Neural cell (in vitro differentiated cells): ENCODE results near the gene ISYNA1. TPM values are rescaled to one million over a fixed set of nuclear protein-coding genes. Genes with fewer than 3 reads are reported as not detected.

Source experiments
- H2AFZ ChIP-seq: fragments of 200-600, 300-800 bp; sonication (generic), shearing (Covaris generic); 2 replicates; pipeline ENCODE4 v1.6.0; 2014; ENCODE audit warnings: low read depth, mild to moderate bottlenecking, antibody characterized with exemption, low read length, moderate library complexity
- H3F3A ChIP-seq: fragments of 200-600 bp; shearing (Covaris generic); 2 replicates; pipeline ENCODE4 v1.6.1; 2016; ENCODE audit warnings: mild to moderate bottlenecking, moderate library complexity, mixed read lengths, antibody characterized with exemption, low read length; ENCODE audit not compliant: insufficient read depth, poor library complexity, severe bottlenecking
- H3K27ac ChIP-seq: fragments of 200-600, 300-800 bp; sonication (generic), shearing (Covaris generic); 2 replicates; pipeline ENCODE4 v1.5.1; 2014; ENCODE audit warnings: mild to moderate bottlenecking, low read length, moderate library complexity
- H3K27me3 ChIP-seq: fragments of 300-800, 200-600 bp; sonication (generic), shearing (Covaris generic); 2 replicates; pipeline ENCODE4 v1.6.0; 2014; ENCODE audit warnings: mild to moderate bottlenecking, low read depth, low read length, moderate library complexity; ENCODE audit not compliant: insufficient read depth
- H3K36me3 ChIP-seq: fragments of 300-800, 200-600 bp; sonication (generic), shearing (Covaris generic); 2 replicates; pipeline ENCODE4 v1.5.1; 2014; ENCODE audit warnings: mild to moderate bottlenecking, antibody characterized with exemption, low read length, moderate library complexity; ENCODE audit not compliant: insufficient read depth
- H3K4me2 ChIP-seq: fragments of 300-800, 200-600 bp; sonication (generic), shearing (Covaris generic); 2 replicates; pipeline ENCODE4 v1.6.0; 2014; ENCODE audit warnings: mild to moderate bottlenecking, low read length
- H3K4me3 ChIP-seq: fragments of 300-800, 200-600 bp; sonication (generic), shearing (Covaris generic); 2 replicates; pipeline ENCODE4 v1.5.1; 2014; ENCODE audit warnings: mild to moderate bottlenecking, low read length, moderate library complexity
- H3K79me2 ChIP-seq: fragments of 200-600 bp; shearing (Covaris generic); replicated peaks from 2 replicates; pipeline ENCODE4 v1.6.0; 2014; ENCODE audit warnings: mild to moderate bottlenecking, low read length, moderate library complexity; ENCODE audit not compliant: insufficient read depth
- H3K9ac ChIP-seq: fragments of 300-800, 200-600 bp; sonication (generic), shearing (Covaris generic); 2 replicates; pipeline ENCODE4 v1.6.1; 2016; ENCODE audit warnings: mild to moderate bottlenecking, low read length, mixed read lengths
- H3K9me2 ChIP-seq: fragments of 200-600 bp; shearing (Covaris generic); 2 replicates; pipeline ENCODE4 v1.6.1; 2016; ENCODE audit warnings: mild to moderate bottlenecking, low read length, mixed read lengths; ENCODE audit not compliant: insufficient read depth
- H3K9me3 ChIP-seq: fragments of 200-600, 300-800 bp; sonication (generic), shearing (Covaris generic); 2 replicates; pipeline ENCODE4 v1.6.1; 2016; ENCODE audit warnings: mild to moderate bottlenecking, mixed run types, low read length, moderate library complexity, mixed read lengths
- H4K20me1 ChIP-seq: fragments of 200-600 bp; shearing (Covaris generic); 2 replicates; pipeline ENCODE4 v1.6.1; 2016; ENCODE audit warnings: mild to moderate bottlenecking, mixed run types; ENCODE audit not compliant: insufficient read depth
- EP300 ChIP-seq: fragments of 450-650 bp; conservative IDR thresholded peaks from 2 replicates; pipeline ENCODE4 v1.6.1; 2014; ENCODE audit warnings: antibody characterized with exemption, mild to moderate bottlenecking, moderate library complexity; ENCODE audit not compliant: poor library complexity, severe bottlenecking
- EZH2 ChIP-seq: fragments of 200-600, 300-800 bp; shearing (Covaris generic), sonication (generic); IDR thresholded peaks from 2 replicates; pipeline ENCODE4 v1.6.1; 2014; ENCODE audit warnings: antibody characterized with exemption, low read length, borderline replicate concordance, mild to moderate bottlenecking; ENCODE audit not compliant: insufficient read depth, poor library complexity, severe bottlenecking
- MXI1 ChIP-seq: fragments of 450-650 bp; conservative IDR thresholded peaks from 2 replicates; pipeline ENCODE4 v1.6.1; 2014; ENCODE audit warnings: antibody characterized with exemption, mild to moderate bottlenecking; ENCODE audit not compliant: poor library complexity, severe bottlenecking
- POLR2AphosphoS5 ChIP-seq: IDR thresholded peaks from 2 replicates; pipeline ENCODE4 v1.6.1; 2012
- RAD21 ChIP-seq: fragments of 450-650 bp; conservative IDR thresholded peaks from 2 replicates; pipeline ENCODE4 v1.6.1; 2014; ENCODE audit warnings: antibody characterized with exemption, mild to moderate bottlenecking, moderate library complexity
- REST ChIP-seq: IDR thresholded peaks from 2 replicates; pipeline ENCODE4 v1.6.1; 2012; ENCODE audit warnings: borderline replicate concordance
- SMC3 ChIP-seq: fragments of 450-650 bp; conservative IDR thresholded peaks from 2 replicates; pipeline ENCODE4 v1.6.1; 2014; ENCODE audit warnings: antibody characterized with exemption, mild to moderate bottlenecking, moderate library complexity; ENCODE audit not compliant: poor library complexity
- polyA plus RNA-seq: library from polyadenylated mRNA; depleted of rRNA; stranded (reverse); fragments of >200 nt; gene quantifications from 2 replicates; pipeline ENCODE4 v1.2.3, GENCODE V29; 2014

Gene ISYNA1
- polyA plus RNA-seq, 1 donor from 2014 or later: 123 TPM

- Histone ChIP-seq H3K4me2 (no peak overlapping the region), H2AFZ (no peak overlapping the region), H3K4me3 (no peak overlapping the region), H4K20me1 (no peaks in the 10 kb centered on the region), H3K36me3 (no peaks in the 10 kb centered on the region), H3K79me2 (no peaks in the 10 kb centered on the region), H3K9me3 (no peaks in the 10 kb centered on the region), H3F3A (no peaks in the 10 kb centered on the region), H3K27me3 (no peaks in the 10 kb centered on the region), H3K9me2 (no peaks in the 10 kb centered on the region), H3K27ac (no peak overlapping the region), H3K9ac (no peak overlapping the region)
- TF ChIP-seq EZH2: no peak
- no peak for TF ChIP-seq REST
- TF ChIP-seq EP300: no peak
Measured at GRCh38 chr19:18432275-18433014, 5.5 kb downstream of the ISYNA1 start.

- H3K9me3 ChIP-seq: no peaks in the 10 kb centered on the region
- no peaks in the 10 kb centered on the region for H3K27me3 ChIP-seq
- no peaks in the 10 kb centered on the region for H3K79me2 ChIP-seq
- no peak overlapping the region for H3K4me2 ChIP-seq
- H2AFZ ChIP-seq: no peak overlapping the region
- H3K27ac ChIP-seq: no peak overlapping the region
- H4K20me1 ChIP-seq: no peaks in the 10 kb centered on the region
- TF ChIP-seq REST (no peak), POLR2AphosphoS5 (no peak), MXI1 (no peak), SMC3 (no peak), EP300 (no peak), EZH2 (no peak), RAD21 (no peak)
- no peaks in the 10 kb centered on the region for H3F3A ChIP-seq
- H3K9me2 ChIP-seq: no peaks in the 10 kb centered on the region
- H3K36me3 ChIP-seq: no peaks in the 10 kb centered on the region
- no peak overlapping the region for H3K4me3 ChIP-seq
- no peak overlapping the region for H3K9ac ChIP-seq
Measured at GRCh38 chr19:18431351-18432197, 6.4 kb downstream of the ISYNA1 start.
